ENCODE data around the gene KRTAP5-6.

- TF ChIP-seq CTCF (IDR thresholded peaks at IDR 0.05 in 4 of 5, conservative IDR thresholded peaks at IDR 0.05 in 1 of 5) (no peak), POLR2A (IDR thresholded peaks at IDR 0.05) (no peak)
Observed at GRCh38 chr11:1656670-1657069, 40.3 kb upstream of the KRTAP5-6 start.

Measured in gastrocnemius medialis (tissue), 4 donors.